Ascending aorta (tissue), 2 donors: ENCODE data around the gene DDX10. TPM values are rescaled to one million over a fixed set of nuclear protein-coding genes. Genes with fewer than 3 reads are reported as not detected.
A peak's percentile ranks its signal among the peaks of the same experiment; 100 is the strongest.

ENCODE experiments used
- DNase-seq, 2 donors: peaks; one replicate each; pipeline ENCODE4 v3.0.0-alpha.2; 2019; ENCODE audit warnings: low spot score in 2 of 2
- H3K27ac ChIP-seq, 2 donors: fragments of 200-600 bp; sonication (generic); one replicate each; pipeline ENCODE4 v1.5.1; 2016 to 2017; ENCODE audit warnings: mild to moderate bottlenecking in 1 of 2
- H3K27me3 ChIP-seq: fragments of 200-600 bp; sonication (generic); one replicate; pipeline ENCODE4 v1.5.1; 2017
- H3K36me3 ChIP-seq, 2 donors: fragments of 200-600 bp; sonication (generic); one replicate each; pipeline ENCODE4 v1.5.1; 2016
- H3K4me1 ChIP-seq, 2 donors: fragments of 200-600 bp; sonication (generic); one replicate each; pipeline ENCODE4 v1.5.1; 2016 to 2017; ENCODE audit warnings: mild to moderate bottlenecking in 1 of 2
- H3K4me3 ChIP-seq, 2 donors: fragments of 200-600 bp; sonication (generic); one replicate each; pipeline ENCODE4 v1.5.1; 2016 to 2017; ENCODE audit warnings: mild to moderate bottlenecking in 1 of 2
- H3K9me3 ChIP-seq, 2 donors: fragments of 200-600 bp; sonication (generic); one replicate each; pipeline ENCODE4 v1.5.1; 2016
- intact Hi-C: fragments of 100-400 bp; cut with DNase I; formaldehyde crosslinking; loops from one replicate; pipeline ENCODE4 v1.15.1; 2023
- total RNA-seq: library from RNA; depleted of rRNA; stranded (reverse); fragments of >200 nt; gene quantifications from one replicate; pipeline ENCODE4 v1.1.0, GENCODE V29; 2016
- TF ChIP-seq, protein P1 (sequence below), 3 experiments: fragments of 200-600 bp in 2 of 3; fragments of 450-650 bp in 1 of 3; sonication (generic) in 2 of 3; IDR thresholded peaks; one replicate each; pipeline ENCODE4 v1.5.1; 2016 to 2019; ENCODE audit warnings: antibody characterized with exemption in 3 of 3, mild to moderate bottlenecking in 1 of 3, moderate library complexity in 1 of 3

The DDX10 gene
- total RNA-seq, 1 donor from 2014 or later, result 21.9 TPM

DNA sequence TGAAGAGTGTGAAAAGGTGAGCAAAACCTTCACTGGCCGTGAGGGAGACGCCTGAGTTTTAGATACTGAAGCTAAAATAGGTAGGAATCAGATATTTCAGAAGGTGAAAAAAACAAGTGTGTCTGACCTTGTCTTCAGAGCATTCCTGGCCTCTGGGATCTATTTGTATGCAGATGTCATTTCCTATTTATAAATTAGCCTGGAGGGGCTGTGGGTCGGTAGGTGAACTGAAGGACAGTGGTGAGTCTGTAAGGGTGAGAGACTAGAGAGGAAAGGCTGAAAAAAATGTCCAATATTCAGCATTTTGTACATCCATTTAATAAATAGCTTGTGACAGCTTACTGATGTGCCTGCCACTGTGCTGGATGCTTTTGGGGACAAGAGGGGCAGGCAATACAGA, 302.1 kb downstream of the DDX10 start:
- Histone ChIP-seq H3K27me3 (no peaks in the 10 kb centered on the region), H3K27ac (peak overlapping the region in 1 of 2 donors; percentile 70), H3K4me3 (no peak overlapping the region), H3K36me3 (no peaks in the 10 kb centered on the region), H3K9me3 (no peaks in the 10 kb centered on the region), H3K4me1 (peaks cover 0 to 6% of the 10 kb centered on the region in 2 donors)
- TF ChIP-seq, protein P1, sequence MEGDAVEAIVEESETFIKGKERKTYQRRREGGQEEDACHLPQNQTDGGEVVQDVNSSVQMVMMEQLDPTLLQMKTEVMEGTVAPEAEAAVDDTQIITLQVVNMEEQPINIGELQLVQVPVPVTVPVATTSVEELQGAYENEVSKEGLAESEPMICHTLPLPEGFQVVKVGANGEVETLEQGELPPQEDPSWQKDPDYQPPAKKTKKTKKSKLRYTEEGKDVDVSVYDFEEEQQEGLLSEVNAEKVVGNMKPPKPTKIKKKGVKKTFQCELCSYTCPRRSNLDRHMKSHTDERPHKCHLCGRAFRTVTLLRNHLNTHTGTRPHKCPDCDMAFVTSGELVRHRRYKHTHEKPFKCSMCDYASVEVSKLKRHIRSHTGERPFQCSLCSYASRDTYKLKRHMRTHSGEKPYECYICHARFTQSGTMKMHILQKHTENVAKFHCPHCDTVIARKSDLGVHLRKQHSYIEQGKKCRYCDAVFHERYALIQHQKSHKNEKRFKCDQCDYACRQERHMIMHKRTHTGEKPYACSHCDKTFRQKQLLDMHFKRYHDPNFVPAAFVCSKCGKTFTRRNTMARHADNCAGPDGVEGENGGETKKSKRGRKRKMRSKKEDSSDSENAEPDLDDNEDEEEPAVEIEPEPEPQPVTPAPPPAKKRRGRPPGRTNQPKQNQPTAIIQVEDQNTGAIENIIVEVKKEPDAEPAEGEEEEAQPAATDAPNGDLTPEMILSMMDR (IDR thresholded peaks at IDR 0.05), result no peak
- DNase-seq, result no peak
- intact Hi-C loops, result no loop called here

DNA sequence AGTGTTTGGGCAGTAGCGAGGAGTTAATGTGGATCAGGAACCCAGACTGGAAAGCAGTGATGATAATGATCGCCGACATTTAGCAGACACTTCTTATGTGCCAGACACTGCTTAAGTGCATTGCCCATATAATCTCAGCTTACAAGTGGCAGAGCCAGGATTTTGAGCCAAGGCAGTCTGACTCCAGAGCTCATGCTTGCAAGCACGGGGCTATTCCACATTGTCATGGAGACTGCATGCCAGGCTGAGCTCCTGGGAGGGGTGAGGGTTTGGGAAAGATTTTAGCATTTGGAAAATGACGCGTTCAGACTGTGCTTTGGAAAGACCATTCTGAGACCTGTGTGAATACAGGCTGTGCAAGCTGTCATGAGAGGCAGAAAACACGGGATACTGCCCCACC, 302.7 kb downstream of the DDX10 start:
- Histone ChIP-seq H3K4me1 (peaks cover 0 to 6% of the 10 kb centered on the region in 2 donors), H3K27ac (peak overlapping the region in 1 of 2 donors; percentile 70), H3K27me3 (no peaks in the 10 kb centered on the region), H3K4me3 (peak overlapping the region in 1 of 2 donors; percentile 16), H3K36me3 (no peaks in the 10 kb centered on the region), H3K9me3 (no peaks in the 10 kb centered on the region)
- intact Hi-C loops, result no loop called here
- peak; percentile 30 to 76 for DNase-seq
- TF ChIP-seq, protein P1 (IDR thresholded peaks at IDR 0.05), result no peak

DNA sequence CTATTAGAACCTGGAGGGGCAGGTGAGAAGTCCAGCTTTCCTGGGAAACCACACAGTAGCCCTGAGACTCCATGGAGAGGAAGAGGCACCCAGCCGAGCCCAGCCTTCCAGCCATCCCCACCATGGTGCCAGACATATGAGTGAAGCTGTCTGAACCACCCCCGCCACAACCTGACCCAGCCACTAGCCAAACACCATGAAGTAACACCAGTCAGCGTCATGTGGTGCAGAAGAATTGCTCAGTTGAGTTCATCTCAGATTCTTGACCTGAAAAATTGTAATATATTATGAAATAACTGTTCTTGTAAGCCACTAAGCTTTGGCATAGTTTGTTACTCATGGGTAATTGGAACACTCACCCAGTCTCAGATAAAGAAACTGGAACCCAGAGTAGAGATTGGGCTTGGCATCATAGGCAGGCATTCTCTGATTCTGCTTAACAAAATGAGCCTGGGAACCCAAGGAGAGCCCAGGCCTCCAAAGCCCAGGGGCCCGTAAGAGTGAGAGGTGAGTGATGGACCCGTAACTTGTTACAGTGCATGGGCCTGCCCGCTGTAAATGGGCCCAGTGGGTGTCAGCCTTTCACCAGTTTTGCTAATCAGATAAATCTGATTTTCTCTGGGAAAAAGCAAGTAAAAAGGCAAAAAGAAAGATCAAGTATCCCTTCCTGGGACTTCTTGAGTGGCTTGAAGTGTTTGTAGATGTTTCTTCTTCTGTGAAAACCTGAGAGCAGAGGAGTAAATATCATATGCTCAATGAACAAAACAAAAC, 305.5 kb downstream of the DDX10 start:
- intact Hi-C loops, result no loop called here
- no peak for DNase-seq
- peaks cover 0 to 6% of the 10 kb centered on the region in 2 donors for H3K4me1 ChIP-seq
- no peak overlapping the region for H3K4me3 ChIP-seq
- no peaks in the 10 kb centered on the region for H3K36me3 ChIP-seq
- no peak overlapping the region for H3K27ac ChIP-seq
- H3K9me3 ChIP-seq, result no peaks in the 10 kb centered on the region
- H3K27me3 ChIP-seq, result no peaks in the 10 kb centered on the region
- TF ChIP-seq, protein P1 (IDR thresholded peaks at IDR 0.05), result no peak

DNA sequence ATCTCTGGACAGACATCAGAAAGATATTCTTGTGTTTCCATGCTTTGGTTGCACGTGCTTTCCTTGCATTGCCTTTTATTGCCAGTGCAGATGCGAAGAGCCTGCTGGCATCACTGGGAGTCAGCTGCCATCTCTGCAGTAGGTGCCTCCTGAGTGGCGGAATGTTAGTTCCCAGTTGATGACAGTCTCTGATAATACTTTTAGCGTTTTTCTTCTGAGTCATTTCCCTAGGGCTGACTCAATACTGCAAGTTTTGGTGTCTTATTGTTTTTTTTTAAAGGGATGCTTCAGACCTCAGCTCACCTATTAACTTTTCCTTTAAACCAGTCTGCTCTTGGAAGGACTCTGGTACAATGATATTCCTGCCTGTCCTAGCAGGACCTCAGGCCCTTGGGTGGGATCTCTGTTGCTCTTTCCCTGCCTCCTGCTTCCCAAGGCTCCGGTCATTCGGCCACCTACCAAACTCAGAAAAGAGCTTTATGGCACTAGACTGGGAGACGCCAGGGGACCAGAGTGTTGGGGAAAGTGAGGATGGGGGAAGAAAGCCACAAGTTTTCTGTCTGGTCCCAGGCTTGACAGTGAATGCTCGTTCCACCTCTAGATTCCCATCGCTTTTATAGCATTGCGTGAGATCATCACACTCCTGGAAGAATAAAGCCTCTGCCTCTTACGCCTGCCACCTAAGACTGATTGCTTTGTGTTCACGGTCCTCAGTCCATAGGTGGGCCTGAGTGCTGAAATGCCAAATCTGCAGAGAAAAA, 308.7 kb downstream of the DDX10 start:
- H3K4me1 ChIP-seq, result no peaks in the 10 kb centered on the region
- no peaks in the 10 kb centered on the region for H3K27me3 ChIP-seq
- no peak overlapping the region for H3K27ac ChIP-seq
- intact Hi-C loops, result no loop called here
- H3K9me3 ChIP-seq, result no peaks in the 10 kb centered on the region
- no peaks in the 10 kb centered on the region for H3K36me3 ChIP-seq
- DNase-seq, result no peak
- TF ChIP-seq, protein P1 (IDR thresholded peaks at IDR 0.05), result no peak
- H3K4me3 ChIP-seq, result no peak overlapping the region

DNA sequence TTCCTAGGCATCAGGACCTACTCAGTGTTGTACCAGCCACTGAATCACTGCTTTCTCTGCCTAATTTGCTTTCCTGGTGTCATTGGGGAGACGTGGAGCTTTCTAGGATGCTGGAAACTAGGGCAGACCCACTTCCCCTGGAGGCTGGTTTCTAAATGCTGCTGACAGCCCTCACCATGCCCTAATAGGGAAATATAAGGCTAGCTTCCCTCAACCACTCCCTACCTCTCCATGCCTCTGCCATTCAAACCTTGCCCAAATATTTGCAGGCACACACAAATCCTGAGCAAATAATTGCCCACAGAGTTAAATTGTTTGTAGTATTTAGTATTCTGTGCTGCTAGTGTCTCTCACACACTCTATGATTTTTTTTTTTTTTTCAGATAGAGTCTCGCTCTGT, 310.2 kb downstream of the DDX10 start:
- no peaks in the 10 kb centered on the region for H3K36me3 ChIP-seq
- no peak for DNase-seq
- no peaks in the 10 kb centered on the region for H3K9me3 ChIP-seq
- no peak overlapping the region for H3K4me3 ChIP-seq
- H3K4me1 ChIP-seq, result no peaks in the 10 kb centered on the region
- H3K27ac ChIP-seq, result no peak overlapping the region
- intact Hi-C loops, result no loop called here
- TF ChIP-seq, protein P1 (IDR thresholded peaks at IDR 0.05), result no peak
- H3K27me3 ChIP-seq, result no peaks in the 10 kb centered on the region
